Activated T-cell treated with anti-CD3 and anti-CD28 coated beads, Interleukin-2, amount 50 U/mL, for 48 hours (primary cell): ENCODE data around the gene ZNF532.
"Not testable (repeated sequence)": the region's sequence is repeated elsewhere in the genome, so short reads cannot be mapped to it uniquely, and the experiment has no call there.

Experiments used
- DNase-seq, 2 experiments: peaks; one replicate each; pipeline ENCODE4 v3.0.0-alpha.2; 2020

Gene ZNF532

GRCh38 chr18:59013744-59014143 is 149.1 kb downstream of the ZNF532 start:
- DNase-seq: no peak

GRCh38 chr18:59015531-59016152 is 151.0 kb downstream of the ZNF532 start:
- DNase-seq: no peak

GRCh38 chr18:59021500-59021899 is 156.8 kb downstream of the ZNF532 start:
- no peak for DNase-seq

GRCh38 chr18:59022167-59022945 is 157.7 kb downstream of the ZNF532 start:
- no peak for DNase-seq

- DNase-seq: no peak
Measured at GRCh38 chr18:59024829-59025228, 160.2 kb downstream of the ZNF532 start.

- DNase-seq: not testable (repeated sequence)
Measured at GRCh38 chr18:59025532-59025931, 160.9 kb downstream of the ZNF532 start.

- no peak for DNase-seq
Measured at GRCh38 chr18:59026364-59026763, 161.7 kb downstream of the ZNF532 start.

- no peak for DNase-seq
Measured at GRCh38 chr18:59026831-59027410, 162.2 kb downstream of the ZNF532 start.

- DNase-seq: no peak
Measured at GRCh38 chr18:59029663-59030429, 165.2 kb downstream of the ZNF532 start.

GRCh38 chr18:59032308-59032707 is 167.6 kb downstream of the ZNF532 start:
- DNase-seq: no peak

- no peak for DNase-seq
Measured at GRCh38 chr18:59033359-59033758, 168.7 kb downstream of the ZNF532 start.

GRCh38 chr18:59033974-59034373 is 169.3 kb downstream of the ZNF532 start:
- DNase-seq: no peak

- no peak for DNase-seq
Measured at GRCh38 chr18:59035591-59035990, 170.9 kb downstream of the ZNF532 start.
